GM19463 (cell line): Measurements from ENCODE around the gene WWP2.

Experiments used
- ATAC-seq: cut with Tn5 transposase; IDR thresholded peaks from one replicate; pipeline ENCODE4 v1.9.1; 2021; ENCODE audit warnings: mild to moderate bottlenecking, moderate library complexity; ENCODE audit not compliant: unreplicated experiment

Gene WWP2

DNA sequence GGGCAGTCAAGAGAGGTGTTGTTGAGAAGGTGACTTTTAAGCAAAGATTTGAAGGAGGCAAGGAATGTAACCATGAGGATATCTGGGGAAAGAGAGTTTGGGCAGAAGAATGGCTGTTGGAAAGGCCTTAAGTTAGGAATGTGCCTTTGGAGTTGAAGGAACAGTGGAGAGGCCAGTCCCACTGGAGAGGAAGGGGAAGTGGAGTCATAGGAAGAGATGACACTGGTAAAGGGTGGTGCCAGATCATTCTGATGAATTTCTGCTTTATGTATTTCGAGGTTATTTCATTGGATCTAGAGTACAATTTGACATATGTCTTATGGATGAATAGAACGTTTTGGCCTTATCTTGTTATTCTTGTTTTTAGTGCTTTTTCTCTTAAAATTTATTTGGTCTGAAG, 93.5 kb downstream of the WWP2 start:
- ATAC-seq = no peak

DNA sequence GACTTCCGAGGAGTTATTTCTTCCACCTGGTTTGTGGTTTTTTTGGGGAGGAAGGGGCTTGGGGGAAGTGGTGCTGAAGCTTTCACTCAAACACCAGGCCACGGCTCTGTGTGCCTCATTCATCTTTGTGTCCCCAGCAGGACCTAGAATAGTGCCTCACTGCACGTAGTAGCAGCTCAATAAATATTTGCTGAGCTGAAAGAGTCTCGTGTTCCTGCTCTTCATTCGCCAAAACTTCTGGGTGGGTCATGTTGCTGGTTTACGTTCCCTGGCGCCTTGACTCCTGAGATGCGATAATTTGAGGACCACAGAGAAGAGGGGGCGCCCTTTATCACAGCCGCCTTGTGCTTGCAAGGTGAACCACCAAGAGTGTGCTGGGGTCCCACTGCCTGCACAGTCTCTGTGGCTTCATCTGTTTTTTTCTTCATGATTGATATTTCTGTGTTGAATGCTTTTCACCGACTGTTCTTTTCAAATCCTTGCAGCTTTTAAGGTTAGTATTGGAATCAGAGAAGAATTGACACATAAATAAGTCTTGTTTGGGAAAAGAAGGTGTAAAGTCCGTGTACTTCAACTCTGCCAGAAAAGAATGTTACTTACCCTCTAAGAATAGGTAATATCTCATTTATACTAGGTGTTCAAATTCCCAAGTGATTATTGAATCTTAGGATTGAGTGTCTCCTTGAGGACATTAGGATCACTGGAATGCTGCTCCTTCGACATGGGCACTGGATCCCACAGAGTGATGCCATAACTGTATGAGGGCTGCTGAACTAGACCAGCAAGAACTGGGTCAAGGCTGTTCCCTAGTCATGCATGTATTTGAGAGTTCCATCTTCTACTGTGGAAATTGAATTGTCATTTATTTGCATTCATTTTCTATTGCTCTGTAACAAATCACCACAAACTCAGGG, 96.3 kb downstream of the WWP2 start:
- ATAC-seq = no peak

DNA sequence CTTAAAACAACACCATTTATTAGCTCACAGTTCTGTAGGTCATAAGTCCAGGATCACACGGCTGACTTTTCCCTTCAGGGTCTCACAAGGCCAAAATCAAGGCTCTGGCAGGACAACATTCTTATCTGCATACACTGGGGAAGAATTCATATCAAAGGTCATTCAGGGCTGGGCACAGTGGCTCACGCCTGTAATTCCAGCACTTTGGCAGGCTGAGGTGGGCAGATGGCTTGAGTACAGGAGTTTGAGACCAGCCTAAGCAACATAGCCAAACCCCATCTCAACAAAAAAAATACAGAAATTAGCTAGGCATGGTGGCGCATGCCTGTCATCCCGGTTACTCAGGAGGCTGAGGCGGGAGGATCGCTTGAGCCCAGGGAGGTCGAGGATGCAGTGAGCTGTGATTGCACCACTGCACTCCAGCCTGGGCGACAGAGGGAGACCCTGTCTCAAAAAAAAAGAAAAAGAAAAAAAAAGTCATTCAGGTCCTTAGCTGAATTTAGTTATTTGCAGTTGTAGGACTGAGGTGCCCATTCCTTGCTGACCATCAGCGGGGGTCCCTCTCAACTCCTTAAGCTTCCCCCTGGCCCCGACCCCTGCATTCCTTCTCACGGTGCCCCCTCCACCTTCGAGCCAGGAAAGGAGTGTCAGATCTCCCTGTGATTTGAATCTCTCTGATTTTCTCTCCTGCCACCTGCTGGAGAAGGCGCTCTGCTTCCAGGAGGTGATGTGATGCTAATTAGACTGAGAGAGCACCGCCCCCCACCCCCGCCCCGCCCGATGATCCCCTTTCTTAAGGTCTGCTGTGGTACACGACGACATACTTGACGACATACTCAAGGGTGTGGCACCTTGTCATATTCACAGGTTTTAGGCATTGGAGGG, 97.2 kb downstream of the WWP2 start:
- no peak for ATAC-seq

DNA sequence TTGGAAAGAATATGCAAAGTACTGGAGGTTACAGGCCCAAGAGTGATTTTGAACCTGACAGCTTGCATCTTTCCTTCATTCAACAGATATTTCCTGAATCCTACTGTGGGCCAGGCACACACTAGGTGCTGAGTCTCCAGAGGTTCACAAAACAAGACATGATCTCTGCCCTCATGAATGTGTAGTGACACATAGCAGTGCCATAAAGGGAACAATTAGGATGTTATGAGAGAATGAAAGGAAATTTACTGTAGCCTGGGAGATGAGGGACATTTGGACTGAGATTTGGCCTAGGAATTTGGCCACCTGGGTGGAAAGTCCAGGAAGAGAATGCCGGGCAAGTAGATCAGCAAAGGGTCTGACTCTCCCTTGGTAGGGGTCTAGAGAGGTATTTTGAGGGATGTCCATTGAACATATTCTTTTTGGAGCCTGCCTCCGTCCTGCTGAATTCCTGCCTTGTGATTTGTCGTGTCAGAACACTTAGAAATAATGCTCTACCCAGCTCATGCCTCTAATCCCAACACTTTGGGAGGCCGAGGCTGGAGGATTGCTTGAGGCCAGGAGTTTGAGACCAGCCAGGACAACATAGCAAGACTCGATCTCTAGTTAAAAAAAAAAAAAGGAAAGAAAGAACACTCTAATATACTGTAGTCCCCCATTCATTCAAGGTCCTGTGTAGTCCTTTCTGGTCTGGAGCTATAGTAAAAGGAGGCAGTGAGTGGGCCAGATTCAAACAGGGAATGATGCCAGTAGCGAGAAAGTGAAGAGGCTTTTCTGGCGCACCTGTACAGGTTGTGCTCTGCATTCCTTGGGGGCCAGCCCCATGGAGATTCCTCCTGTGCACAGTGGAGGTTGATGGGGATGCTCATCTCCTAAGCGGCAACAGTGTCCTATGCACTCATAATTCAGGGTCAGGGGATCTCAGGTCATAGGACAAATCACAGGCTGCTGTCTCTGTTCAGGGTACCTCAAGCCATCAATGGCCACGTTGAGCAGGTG, 98.4 kb downstream of the WWP2 start:
- no peak for ATAC-seq

DNA sequence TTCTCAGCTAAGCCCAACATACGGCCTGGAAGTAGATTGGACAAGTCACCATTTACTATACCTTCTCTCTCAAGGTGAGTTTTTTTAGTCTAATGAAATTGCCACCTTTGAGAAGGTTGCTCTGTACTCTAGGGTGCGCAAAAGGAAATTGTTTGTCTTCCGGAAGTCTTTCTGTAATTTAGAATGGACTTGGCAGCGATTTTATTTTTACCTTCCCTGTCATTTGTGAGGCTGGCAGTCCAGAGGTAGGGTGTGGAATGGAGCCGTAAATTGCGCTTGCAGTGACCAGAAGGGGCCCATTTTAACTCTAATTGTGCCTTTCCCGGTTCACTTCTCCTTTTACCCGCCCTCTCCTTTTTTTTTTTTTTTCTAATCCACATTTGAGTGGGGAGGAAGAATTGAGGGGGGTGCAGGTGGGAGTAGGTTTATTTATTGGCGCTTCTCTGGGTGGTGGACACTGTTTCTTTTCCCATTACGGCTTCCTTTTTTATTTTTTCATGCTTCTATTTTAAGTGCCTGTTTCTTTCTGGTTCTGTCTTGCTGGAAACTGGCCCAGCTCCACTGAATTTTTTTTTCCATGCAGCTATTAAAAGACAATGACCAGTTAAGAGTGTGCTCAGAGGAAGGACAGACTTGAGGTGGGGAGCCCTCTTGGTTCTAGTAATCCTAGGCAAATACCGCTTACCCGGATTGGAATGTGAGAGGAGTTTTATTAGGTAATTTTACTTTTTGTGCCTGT, 99.3 kb downstream of the WWP2 start:
- ATAC-seq = no peak

DNA sequence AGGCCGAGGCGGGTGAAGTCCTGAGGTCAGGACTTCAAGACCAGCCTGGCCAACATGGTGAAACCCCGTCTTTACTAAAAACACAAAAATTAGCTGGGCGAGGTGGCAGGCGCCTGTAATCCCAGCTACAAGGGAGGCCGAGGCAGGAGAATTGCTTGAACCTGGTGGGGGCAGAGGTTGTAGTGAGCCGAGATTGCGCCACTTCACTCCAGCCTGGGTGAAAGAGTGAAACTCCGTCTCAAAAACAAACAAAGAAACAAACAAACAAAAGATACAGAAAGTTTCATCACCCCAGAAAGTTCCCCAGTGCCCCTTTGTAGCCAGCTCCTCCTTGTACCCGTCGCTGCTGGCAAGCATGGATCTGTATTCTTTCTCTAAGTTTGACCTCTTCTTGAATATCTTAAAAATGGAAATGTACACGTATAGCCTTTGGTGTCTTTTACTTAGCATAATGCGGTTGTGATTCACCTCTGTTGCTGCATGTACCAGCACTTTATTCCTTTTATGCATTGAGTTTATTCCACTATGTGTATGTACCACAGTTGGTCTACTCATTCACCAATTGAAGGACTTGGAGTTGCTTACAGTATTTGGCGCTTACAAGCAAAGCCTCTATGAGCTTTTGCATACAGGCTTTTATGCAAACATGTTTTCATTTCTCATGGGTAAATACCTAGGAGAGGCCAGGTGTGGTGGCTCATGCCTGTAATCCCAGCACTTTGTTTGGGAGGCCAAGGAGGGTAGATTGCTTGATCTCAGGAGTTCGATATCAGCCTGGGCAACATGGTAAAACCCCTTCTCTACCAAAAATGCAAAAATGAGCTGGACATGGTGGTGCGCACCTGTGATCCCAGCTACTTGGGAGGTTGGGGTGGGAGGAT, 101.5 kb downstream of the WWP2 start:
- ATAC-seq = no peak

DNA sequence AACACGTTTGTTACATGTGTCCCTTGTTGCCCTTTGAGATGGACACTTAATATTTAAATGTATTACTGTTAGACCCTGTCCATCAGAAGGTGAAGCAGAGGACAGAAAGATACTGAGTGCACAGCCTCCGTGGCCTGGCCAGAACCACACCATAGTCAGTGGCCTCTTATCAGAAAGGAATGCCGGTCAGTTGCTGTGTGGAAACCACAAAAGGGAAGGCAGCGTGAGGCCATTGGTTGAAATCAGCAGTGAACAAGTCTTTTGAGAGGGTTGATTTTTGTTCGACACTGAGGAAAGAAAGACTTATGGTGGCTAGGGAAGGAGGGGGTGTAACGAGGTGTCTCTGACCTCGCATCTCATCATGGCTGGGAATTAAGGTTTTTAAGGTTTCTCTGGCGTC, 103.6 kb downstream of the WWP2 start:
- ATAC-seq = no peak

DNA sequence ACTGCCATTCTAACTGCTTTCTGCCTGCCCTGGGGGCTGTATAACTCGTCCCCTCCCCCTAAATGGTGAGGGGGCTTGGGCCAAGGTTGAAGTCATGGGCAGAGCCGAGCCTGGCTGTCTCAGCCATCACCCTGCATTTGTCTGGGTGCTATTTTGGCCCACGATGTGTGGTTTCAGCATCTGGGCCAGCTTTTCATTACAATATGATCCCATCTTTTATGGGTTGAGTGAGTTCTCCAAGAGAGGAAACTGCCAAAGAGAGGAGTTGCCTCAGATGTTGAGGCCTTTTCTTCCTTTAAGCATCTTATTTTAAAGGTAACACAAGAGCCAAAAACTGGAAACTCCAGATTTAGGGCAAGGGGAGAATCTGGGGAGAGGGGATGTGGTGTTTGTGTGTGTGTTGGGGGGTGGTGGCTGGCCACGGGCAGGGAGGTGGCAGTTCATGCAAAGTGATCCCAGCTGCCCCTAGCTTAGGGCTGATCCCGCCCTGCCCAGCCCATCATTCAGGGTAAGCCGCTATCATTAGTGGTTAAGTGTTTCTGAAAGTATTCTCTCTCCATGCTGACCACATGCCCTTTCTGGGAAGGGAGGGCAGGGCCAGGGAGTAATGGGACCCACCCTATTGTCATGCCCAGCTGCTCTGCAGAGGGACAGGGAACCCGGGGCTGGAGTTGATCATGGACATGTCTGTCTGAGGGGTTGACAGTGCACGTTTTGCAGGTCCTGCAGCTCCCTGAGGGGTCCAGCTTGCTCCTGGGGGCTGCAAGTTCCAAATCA, 105.8 kb downstream of the WWP2 start:
- ATAC-seq = no peak

DNA sequence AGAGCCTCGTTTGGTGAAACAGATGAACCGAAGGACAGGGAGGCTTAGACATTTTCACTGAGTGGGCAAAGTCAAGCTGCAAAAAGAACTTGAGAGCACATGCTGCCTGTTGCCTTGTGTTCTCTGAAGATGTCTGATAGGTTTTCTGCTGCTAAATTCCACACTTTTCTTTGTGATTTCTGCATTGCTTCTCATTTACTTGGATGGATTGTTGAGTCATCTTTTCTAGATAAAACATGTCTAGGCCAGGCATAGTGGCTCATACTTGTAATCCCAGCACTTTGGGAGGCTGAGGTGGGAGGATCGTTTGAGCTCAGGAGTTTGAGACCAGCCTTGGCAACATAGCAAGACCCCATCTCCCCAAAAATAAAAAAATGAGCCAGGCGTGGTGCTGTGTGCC, 108.6 kb downstream of the WWP2 start:
- no peak for ATAC-seq

DNA sequence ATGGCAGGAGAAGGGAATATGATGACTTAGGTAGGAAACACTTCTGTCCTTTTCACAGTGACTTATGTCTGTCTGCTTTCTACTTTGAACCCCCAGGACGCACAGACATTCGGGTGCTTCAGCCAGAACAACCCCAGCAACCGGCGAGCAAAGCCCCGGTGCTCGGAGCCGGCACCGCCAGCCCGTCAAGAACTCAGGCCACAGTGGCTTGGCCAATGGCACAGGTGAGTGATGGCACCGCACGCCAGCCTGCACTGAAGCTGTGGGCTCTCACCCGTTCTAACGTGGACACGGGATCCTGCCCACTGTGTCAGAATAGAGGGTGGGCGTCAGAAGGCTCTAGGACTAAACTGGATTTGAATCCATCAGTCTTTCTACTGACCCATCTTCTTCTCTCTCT, 109.6 kb downstream of the WWP2 start:
- no peak for ATAC-seq

DNA sequence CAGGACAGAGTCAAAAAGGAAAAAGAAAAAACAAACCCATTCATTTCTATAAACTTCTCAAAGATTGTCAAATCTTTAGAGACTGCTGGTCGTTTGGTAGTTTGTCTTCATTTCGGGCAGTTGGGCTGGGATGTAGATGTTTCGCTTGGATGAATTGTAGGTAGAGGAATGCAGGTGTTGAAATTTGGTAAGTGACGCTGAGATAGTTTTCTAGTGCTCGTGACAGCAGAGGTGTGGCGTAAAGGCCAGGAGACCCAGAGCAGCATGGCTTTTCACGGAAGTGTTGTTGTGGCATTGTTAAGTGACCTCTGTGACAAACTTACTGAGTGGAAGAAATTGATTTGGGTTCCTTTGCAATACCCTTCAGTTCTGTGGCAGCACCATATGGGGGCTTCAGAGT, 110.8 kb downstream of the WWP2 start:
- no peak for ATAC-seq

DNA sequence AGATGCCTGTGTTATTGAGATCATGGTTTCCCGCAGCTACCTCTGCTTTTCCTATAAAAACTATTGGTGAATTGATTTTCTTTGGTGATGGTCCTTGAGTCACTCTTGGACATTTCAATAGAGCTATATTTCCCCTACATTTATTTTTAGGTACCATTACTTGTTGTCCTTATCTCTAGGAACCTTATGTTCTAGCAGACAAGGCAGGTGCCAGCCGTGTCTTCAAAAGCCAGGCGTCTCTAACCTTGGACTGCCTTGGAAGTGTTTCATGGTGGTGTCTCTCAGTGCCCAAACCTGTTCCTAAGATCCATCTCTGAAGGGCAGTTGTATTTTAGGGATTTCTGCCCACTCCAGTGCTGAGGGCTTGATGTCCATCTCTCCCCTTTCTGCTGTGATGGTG, 111.7 kb downstream of the WWP2 start:
- ATAC-seq = no peak

DNA sequence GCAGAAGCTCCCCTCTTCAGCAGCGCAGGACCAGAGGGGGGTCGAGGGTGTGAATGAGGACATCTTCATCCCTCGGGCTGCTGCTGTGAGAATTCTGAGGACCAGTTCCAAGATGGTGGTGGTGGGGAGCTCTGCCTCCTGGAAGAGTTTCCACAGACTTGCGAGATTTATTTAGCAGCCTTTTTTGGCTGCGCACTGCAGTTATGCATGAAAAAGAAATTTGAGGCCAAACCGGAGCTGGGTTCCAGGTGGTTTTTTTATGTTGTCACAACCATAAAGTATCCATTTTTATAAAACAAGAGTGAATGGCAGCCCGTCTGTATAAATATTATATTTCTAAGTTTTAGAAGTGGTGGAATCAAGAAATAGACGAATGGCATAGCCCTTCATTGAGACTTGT, 112.1 kb downstream of the WWP2 start:
- no peak for ATAC-seq

DNA sequence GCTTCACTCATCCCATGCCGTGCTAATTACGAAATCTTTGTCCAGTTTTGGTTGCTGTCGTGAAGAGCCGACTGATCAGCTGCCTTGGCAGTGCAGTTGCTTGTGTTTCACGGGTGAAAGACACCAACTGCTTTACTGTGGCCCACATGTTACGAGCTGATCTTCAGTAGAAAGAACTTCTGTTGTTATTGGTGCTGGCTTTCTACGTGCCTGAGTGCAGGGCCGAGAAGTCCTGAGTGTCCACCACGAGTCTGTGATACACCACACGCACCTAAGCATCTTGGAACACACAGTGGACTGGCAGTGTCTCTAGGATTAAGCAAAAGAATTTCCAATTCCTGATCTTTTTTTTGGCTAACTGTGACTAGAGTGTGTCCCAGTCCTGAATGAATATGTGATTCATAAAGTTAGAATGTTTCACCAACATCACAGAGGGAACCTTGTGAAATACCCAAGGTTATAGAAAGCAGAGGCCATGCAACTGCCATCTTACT, 118.6 kb downstream of the WWP2 start:
- ATAC-seq = no peak

DNA sequence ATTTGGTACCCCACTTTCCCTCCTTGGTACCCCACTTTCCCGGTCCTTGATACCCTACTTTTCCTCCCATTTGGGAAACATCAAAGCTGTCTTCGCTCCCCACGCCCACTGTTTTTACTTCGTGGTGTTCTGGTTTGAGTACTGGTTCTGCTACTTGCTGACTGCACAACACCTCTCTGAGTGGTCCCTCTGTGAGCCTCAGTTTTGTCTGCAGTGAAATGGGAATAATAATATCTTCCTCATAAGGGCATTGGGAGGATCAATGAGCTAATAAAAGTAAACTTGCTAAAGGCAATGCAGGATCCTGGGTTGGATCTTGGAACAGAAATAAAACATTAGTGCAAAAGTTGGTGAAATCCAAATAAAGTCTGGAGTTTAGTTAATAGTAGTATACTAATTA, 119.0 kb downstream of the WWP2 start:
- no peak for ATAC-seq

DNA sequence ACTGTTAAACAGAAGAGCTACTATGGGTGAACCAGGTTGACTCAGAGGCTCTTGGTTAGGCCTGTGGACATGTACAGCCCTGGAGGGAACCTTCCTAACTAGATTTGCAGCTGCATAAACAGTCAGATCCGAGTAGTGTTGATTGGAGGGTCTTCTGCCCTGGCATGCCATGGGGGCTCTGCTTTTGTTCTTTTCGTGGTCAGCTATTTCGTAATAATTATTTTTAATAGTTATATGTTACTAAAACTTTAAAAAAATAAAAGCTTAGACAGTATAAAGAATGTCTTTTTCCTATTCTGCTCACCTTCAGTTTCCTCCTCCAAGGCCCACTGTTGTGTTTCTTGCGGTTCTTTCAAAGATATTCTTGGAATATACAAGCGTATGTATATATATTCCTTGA, 121.6 kb downstream of the WWP2 start:
- ATAC-seq = no peak

DNA sequence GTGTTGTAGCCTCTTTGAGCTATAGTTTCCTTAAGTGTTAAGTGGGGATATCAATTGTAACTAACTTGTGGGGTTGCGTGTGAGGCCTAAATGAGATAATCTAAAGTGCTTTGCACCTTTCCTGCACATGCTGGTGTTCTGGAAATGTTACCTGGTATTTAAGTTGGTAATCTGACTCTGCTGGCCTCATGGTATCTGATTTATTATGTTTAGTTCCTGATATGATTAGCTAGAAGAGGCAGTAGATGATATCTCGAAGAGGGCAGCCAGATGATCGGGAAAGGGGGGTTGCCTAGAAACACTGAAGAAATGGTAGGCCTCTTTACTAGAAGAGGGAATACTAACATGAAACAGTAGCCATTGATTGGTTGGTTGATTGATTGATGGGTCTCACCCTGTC, 123.6 kb downstream of the WWP2 start:
- ATAC-seq = no peak

DNA sequence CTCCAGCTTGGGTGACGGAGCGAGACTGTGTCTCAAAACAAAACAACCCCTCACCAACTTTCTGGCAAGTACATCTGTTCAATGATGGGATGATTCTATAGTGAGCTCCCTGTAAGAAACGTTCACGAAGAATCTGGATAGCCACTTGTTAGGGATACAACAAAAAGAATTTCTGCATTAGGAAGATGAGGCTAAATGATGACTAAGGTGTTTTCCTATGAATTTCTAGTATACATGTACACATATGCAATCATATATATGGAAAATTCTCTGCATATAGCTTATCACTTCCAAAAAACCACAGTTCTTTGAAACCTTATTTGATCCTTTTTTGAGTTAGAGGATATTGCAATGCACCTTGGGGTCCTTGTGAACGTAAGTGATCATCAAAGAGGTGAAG, 124.6 kb downstream of the WWP2 start:
- ATAC-seq = no peak
